Measurements from ENCODE around the gene SACS.

Gene SACS

DNA sequence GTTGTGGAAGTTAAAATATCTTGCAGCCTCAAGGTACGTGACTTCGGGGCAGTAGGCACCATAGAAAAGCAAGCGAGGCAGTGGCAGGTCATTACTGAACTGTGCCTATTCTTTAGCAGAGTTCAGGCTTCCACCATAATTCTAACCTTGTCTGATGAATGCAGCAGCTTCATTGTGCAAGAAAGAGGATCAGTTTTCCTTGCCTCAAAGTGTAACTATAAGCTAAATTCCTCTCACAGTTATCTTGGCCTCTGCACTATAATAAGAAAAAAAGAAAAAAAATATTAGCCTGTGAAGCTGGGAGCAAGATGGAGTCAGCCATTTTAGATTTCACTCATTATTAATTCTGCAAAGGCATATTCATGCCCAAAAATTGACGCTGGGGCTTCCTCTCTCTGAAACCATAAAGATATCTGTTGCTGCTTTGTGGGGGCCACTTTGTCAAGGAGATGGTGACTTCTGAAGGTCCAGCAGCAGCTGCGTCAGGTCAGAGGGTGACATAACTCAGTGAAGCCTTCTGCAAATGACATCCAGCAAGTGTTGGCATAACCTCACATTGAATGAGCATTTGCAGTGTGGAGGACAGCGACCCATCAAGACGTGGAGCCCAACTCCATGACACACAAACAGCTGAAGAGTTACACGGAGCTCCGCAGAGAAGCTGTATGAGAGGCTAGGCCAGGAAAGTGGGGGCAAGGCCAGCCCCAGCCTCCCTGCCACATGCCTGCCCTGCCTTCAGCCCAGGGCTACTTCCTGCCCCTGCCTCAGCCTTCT lies 23.1 kb upstream of the SACS start:
- DNase-seq: no peak

DNA sequence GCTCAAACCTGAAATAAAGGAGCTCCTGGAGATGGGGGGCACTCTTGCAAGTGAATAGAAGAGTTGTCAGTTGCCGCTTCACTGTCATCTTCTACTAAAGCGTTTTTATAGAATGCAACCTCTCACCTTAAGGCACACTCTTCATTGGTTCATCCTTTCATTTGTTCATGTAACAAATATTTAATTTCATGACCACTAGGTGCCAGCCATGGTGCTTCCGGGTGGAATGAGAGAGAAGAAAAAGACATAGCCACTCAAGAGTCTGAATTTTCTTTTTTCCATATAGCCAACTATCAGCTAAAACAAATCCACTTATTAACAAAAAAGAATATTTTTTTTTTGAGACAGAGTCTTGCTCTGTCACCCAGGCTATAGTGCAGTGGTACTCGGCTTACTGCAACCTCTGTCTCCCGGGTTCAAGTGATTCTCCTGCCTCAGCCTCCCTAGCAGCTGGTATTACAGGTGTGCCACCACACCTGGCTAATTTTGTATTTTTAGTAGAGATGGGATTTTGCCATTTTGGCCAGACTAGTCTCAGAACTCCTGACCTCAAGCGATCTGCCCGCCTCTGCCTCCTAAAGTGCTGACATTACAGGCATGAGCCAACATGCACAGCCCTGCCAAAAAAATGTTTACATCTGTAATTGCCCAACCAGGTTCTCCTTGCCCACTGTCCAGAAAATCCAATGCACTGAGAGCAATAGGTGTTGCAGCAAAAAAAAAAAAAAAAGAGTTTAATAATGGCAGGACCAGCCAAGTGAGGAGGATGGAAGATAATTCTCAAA lies 22.1 kb upstream of the SACS start:
- no peak for DNase-seq

DNA sequence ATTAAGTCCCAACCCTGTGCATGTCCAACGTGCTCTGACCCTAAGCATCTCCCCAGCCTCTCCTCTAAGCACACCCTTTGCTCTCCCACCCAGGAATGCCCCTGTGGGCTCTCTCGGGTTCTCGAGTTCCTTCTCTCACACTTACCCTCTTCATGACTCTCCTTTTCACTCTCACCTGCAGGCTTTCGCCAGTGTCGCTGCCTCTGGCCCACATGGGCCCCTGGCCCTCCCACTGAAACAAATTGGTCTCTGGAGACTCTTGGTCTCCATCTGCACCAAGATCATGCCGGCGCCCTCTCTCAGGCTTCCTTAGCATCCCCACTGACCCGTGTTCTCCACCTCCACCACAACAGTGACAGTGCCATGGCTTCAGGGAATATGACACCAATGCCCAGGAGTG lies 19.6 kb upstream of the SACS start:
- DNase-seq: no peak

DNA sequence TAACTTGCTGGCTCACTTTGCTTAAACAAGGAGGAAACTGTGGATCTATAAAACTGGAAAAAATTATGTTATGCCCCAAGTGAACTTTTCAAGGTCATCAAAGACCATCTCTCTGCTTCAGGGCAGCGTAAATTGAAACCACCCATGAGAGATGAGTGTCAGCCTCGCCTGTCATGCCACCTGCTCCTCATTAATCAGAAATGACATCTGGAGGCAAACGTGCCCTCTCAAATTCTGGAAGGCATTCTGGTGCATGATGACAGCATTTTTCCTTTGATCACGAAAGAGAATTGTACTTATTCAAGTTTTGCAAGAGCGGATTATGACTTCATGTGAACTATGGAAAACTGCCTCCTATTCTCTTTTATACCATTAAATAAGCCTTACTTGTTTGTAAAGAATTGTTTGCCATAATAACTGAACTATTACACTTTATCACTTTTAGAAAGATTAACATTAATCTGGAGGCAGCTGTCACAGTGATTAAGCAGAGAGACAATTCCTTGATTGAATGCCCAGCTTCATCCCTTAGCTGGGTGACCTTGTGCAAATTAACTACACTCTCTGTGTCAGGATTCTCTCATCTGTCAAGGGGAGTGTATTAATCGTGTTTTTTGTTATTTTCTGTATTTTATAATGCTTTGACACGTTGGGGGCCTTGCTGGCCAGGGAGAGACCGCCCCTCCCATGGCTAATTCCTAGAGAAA lies 17.0 kb upstream of the SACS start:
- DNase-seq: no peak

DNA sequence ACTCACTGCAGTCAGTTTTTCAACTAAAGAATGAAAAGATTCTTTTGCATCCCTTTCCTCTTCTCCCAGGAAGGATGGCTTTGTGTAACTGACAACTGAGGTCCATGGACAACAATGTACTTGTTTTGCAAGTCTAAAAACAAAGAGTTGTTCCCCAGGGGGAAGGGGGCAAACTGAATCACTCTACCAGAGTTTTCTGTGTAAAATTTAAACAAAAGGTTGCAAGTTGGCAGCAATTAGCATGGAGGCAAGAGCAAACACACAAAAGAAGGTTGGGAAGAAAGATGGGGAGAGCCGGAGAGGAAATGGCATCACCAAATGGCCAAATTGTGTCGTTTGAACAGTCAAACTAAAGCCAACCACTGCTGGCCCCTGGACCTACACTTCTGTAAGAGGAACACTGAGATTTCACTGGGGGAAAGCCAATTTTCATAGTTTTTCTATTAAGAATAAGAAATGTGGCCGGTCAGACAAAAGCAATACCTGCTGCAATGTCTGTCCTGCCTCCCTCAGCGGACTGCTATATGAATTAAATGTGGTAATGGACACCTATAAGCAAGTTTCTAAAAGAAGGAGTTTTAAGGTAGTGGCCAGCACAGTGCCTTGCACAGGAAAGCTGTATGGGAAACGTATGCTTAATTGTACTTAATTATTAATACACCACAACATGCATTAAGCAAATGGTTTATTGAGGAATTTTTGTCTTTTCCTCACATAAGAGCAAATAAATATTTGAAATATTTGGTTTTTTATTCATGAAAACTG lies 16.1 kb upstream of the SACS start:
- DNase-seq: no peak

DNA sequence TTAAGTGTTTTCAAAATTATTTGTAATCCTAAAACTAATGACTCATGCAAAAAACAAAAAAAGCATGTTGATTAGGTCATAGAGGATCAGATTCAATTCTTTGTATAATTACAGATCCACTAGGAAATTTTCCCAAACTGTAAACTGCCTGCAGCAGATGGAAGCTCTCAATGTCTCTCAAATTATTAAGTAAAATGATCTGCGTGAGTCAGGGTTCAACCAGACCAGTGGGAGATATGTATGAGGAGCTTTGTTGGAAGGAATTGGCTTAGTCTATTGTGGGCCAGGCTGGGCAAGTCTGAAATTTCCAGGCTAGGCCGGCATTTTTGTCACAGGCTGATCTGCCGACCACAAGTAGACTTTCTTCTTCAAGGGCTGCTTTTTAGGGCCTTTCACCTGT lies 14.4 kb upstream of the SACS start:
- DNase-seq: no peak

DNA sequence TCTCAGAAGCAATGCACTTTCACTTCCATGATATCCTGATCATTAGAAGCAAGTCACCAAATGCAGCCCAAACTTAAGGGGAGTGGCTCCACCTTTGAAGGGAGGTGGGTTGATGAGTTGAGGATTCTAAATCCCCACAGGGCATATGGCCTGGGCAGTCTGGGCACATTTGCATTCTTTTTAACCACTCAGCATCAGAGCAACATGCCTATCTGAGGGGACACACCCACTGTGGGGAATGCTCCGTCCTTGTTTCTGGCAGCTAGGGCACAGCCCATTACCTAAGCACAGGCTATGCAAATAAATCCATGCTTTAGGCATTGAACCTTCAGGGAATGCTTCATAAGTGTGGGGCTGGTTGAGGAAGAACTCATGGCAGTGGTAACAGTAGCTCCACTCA lies 12.3 kb upstream of the SACS start:
- DNase-seq: no peak

DNA sequence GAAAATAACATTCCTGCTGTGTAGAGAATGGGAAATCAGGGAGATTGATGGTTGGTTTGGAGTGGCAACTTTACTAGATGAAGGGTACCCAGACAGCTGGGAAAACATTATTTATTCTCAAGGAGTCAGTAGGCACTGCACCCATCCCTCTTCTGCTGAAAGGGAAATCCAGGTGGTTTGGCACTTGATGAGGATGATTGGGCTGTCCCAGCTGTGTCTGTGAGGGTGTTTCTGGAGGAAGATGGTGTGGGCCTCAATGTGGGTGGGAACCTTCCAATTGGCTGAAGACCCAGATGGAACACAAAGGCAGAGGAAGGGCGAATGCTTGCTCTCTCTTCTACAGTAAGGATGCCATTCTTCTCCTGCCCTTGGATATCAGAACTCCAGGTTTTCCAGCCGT lies 10.4 kb upstream of the SACS start:
- DNase-seq: no peak

DNA sequence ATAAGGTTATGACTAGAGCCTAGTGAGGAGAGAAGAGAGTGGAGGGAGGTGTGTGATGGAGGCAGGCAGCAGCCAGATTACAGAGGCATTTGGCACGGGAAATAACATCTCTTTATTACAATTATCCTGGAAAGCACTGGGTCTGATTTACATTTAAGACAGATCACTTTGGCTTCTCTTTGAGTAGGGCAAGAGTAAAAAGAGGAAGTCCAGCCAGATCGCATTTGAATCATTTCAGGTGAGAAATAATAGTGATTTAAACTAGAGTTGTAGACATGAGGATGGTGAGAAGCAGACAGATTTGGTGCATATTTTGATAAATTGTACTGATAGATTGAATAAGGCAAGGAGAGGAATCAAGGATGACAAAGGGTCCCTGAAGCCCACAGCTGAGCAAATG lies 9.6 kb upstream of the SACS start:
- no peak for DNase-seq

DNA sequence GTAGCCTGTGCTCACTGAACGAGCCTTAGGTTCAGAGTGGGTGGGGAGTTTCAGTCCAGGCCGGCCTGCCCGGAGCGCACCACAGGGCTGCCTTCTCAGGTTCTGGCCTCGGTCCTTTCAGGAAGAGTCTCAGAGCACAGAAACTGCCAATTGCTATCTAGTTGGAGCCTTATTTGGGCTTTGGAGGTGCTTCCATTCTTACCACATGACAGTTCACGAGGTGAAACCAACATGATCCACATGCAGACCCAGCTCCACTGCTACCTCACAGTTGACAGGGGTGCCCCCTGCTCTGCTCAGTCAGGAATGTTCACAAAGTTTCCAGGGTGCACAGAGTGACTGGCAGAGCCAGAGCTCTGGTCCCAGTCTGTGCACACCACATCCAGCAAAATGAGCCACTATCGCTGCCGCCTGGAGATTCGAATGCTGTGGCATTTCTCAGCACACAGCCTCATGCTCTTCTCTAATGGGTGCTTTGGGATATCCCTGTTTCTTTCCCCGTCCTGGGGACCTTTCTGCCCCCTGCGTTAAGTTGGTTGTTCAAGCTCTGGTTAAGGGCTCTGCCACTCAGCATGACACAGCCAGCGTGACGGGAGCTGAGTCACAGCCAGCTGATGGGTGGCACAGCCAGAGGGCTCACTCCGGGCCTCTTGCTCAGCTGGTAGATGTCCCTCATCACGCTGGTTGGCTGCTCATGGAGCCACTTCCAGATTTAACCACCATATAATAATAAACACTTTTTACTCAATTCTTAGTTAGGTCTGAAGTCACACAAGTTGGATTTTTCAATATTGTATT lies 7.5 kb upstream of the SACS start:
- peak; percentile 42 to 74 (median 70) for DNase-seq

DNA sequence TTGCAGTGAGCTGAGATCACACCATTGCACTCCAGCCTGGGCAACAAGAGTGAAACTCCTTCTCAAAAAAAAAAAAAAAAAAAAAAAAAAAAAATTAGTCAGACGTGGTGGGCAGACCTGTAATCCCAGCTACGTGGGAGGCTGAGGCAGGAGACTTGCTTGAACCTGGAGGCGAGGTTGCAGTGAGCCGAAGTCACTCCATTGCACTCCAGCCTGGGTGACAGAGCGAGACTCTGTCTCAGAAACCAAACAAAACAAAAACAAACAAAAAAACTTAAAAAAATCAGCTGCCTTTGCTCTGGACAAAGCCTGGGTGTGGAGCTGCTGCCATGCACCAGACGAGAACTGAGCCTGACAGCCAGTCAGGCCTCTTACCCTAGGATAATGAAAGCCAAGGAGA lies 6.8 kb upstream of the SACS start:
- peak; percentile 30 to 71 (median 60) for DNase-seq

DNA sequence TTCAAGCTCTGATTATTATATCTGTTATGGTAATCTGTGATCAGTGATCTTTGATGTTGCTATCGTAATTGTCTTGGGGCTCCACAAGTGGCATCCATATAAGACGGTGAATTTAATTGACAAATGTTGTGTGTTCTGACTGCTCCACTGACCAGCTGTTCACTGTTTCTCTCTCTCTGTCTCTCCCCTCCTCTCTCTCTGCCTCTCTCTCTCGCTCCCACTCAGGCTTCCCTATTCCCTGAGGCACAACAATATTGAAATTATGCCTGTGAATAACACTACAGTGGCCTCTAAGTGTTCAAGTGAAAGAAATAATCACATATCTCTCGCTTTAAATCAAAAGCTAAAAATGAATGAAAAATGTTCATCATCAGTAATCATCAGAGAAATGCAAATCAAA lies 4.4 kb upstream of the SACS start:
- no peak for DNase-seq

DNA sequence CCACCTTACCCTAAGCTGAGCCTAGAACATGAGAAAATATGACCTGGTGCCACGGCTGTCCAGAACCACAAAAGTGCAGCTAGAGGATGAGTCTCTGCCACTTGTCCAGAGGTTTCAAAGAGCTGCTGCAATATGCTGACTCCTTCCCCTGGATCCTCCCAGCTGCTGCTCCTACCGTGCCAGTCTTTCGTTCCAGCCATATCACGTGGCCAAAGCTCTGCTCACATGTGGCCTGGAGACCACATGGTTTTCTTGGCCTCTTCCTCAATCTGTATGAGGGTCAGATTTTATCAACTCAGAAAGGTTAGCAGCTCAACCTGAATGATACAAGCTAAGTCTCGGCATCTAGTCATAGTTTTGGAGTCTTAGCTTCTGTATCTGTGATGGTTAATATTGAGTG lies 3.2 kb upstream of the SACS start:
- no peak for DNase-seq

DNA sequence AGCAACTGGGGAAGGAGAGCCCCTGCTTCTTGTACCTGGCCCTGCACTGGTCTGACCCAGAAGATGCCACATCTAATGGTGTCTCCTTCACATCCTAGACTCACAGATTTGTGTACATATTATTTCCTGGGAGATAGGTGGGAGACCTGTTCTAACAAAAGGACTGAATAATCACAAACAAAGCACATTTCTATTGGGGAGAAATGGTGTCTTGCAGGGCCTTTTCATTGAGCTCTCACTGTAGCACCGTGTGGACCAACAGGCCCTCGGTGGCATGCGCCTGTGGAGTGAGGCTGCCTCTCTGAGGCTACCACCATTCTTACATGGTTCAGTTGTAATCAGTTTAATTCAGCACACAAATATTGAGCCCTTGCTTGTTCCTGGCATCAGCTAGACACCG lies 989 bp upstream of the SACS start:
- no peak for DNase-seq

DNA sequence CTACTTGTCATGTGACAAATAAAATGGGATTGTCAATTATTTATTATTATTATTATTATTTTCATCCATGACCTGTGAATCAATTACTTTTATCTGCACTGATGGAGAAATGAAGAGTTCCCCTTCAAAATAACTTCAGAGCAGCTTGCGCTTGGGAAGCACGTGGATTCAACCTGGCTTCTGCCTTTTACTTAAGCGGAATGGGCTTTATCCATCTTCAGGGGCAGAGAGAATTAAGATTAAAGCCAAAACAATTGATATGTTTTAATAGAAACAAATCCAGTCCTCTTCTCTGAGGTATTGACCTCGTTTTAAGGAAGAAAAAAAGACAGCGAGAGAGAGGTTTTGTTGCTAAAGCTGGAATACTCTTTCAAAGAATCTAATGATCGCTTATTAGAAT lies 876 bp downstream of the SACS start:
- DNase-seq: no peak

DNA sequence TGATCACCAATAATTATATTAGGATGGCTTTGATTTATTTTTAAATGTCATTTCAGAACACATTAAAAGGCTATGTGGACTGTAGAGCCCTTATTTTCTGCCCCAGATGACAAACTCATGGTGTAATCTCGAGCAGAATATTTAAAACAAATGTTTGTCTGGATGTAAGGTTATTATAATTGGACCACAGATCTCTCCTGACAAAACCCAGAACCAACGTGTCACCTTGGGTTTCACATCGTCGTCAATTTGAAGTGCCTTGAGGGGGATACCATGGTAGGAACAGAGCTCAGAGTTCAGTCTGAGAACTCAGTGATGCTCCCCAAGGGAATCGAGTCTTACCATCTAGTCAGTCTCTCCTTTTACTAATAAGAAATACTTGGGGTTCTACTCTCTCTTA lies 2.8 kb downstream of the SACS start:
- no peak for DNase-seq

DNA sequence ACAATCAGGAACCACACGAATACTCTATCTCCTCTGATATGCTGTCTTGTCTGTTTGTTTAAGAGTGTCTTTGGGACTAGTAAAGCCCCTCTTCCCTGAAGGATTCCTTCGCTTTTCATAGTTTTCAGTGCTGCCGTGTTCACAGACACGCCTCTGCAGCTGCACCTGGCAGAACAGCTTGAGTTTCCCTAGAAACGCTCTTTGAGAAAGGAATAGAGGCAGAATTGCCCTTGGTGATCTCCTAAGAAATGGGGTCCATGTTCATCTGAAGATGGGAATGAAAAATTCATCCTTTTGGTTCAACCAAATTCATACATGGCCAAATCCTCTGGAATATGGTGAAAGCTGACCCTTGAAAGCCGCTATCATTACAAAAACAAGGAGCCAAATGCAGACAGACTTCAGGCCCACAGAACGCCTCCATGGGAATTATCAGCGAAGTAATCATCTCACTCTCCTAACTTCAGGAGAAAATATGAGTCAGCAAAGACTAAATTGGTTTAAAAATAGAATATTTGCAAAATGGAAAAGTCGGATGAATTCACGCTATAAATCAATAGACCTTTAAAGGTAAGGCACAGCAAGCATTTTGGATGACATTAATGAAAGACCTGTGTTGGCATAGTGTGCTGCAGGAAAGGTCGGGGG lies 5.5 kb downstream of the SACS start:
- no peak for DNase-seq

DNA sequence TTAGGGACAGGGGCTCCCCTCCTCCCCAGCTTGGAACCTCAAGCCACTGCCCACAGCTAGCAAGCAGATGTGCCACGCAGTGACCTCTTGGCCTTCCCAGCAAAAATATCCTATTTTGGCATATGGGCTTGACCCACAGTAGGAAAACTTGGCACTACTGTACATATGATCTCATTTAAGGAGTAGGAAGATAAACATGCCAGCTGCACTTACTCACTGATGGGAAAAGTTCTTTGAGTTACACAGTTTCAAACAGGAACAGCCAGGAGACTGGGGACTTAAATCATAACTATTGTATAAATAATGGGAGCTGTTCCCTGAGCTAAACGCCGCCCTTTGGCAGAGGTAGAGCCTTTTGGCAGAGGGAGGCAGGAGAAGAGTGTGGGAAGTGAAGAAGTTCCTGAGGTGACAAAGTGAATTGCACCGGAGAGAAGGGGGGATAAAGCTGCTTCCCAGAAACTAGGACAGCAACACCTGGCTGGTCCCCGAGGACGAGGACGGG lies 6.1 kb downstream of the SACS start:
- DNase-seq: no peak

DNA sequence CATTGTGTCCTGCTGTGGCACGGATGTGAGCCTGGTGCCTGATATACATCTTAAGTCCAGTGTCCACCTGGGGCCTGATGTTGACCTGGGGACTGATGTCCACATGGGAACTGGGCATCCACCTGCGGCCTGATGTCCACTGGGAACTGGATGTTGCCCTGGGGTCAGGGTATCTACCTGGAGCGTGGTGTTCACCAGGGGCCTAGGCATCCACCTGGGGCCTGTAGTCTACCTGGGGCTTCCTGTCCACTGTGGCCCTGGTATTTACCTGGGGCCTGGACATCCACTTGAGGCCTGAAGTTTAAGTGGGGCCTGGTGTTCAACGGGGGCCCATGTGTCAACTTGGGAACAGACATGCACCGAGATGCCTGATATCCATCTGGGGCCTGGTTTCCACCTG lies 11.9 kb downstream of the SACS start:
- DNase-seq: no peak

DNA sequence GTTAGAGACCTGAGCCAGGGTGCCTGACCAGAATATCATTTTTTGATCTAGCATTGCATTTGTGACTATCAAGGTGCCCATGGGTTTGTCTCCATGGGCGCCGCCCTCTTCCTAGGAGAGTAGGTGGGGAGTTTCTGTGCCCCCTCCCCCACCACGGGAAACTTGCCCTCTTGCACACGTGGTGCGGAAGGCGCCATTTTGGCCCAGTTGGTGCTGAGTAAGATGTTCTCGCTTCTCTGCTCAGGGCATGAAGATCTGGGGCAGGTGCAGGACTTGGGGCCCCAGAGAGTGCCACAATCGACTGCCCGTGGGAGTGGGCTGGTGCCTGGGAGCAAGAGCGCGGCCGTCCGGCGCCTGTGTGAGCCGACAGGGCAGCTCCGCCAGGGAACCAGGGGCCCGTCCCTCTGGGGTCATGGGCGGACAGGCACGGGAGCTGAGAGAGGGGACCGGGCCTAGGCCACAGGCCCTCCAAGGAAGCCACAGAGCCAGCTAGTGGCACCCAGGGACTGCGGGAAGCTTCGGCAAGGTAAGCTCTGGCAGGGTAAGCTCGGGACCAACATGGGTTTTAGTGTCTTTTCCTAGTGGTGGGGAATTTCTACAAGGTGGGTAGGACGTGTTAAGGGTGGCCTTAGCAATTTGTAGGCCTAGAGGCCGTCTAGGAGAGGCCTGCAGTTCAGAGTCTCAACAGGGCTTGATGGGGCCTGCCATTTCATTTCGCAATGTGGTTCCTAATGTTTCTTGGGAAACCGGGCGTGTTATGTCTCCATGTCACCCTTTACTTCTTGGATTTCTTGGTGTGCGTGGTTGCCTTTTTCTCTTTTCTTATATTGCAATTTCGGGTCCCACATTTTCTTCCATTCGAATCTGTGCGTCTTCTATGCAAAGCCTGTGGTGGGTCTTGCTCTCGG lies 14.5 kb downstream of the SACS start:
- DNase-seq: no peak

Data from suppressor macrophage (primary cell).